NB4 (cell line): ENCODE data around the gene P2RX2.

Source experiments
- POLR2A ChIP-seq: IDR thresholded peaks from 2 replicates; pipeline ENCODE4 v1.6.1; 2011; ENCODE audit warnings: mild to moderate bottlenecking; ENCODE audit not compliant: insufficient read length; ENCODE audit errors: extremely low read depth
- TF ChIP-seq, protein P1 (sequence below): IDR thresholded peaks from one replicate; pipeline ENCODE4 v1.5.1; 2012; ENCODE audit warnings: low read depth, low read length

DNA sequence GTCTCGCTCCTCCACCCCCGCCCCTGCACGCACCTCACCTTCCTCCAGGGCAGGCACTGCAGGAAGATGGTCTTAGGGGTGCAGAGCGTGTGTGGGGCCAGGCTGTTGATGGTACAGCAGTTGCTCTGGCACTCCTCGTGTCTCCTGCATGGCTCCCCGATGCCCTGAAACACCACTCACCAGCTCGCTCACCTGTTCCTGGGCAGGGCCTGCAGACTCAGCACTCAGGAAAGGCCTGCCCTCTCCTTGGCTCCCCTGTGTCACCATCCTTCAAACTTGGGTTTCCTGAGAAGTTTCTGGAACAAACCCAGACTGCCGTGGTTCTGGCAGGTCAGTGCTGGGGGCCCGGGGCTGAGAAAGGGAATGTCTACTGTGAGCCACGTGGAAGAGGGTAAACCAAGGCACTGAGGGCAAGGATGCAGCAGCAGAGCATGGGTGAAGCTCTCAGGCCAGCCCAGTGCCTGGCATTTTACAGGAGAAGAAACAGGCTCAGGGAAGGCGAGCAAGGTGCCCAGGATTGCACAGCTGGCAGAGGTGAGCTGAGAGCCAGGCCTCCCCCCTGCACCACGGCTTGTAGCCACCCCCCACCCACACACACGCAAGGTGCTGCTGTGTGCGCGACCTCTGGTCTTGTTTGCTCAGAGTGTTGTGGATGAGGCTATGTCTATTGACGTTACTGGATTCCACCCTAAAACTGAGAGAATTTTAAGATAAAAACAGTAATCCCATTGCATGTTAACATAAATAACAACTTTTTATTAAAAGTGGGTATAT, 13.7 kb upstream of the P2RX2 start:
- TF ChIP-seq, protein P1, sequence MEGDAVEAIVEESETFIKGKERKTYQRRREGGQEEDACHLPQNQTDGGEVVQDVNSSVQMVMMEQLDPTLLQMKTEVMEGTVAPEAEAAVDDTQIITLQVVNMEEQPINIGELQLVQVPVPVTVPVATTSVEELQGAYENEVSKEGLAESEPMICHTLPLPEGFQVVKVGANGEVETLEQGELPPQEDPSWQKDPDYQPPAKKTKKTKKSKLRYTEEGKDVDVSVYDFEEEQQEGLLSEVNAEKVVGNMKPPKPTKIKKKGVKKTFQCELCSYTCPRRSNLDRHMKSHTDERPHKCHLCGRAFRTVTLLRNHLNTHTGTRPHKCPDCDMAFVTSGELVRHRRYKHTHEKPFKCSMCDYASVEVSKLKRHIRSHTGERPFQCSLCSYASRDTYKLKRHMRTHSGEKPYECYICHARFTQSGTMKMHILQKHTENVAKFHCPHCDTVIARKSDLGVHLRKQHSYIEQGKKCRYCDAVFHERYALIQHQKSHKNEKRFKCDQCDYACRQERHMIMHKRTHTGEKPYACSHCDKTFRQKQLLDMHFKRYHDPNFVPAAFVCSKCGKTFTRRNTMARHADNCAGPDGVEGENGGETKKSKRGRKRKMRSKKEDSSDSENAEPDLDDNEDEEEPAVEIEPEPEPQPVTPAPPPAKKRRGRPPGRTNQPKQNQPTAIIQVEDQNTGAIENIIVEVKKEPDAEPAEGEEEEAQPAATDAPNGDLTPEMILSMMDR = no peak
- no peak for TF ChIP-seq POLR2A
